Epithelial cell of esophagus (primary cell): Measurements from ENCODE around the gene TAF11L6.
"Not testable (repeated sequence)": the region's sequence is repeated elsewhere in the genome, so short reads cannot be mapped to it uniquely, and the experiment has no call there.

Experiments used
- DNase-seq: peaks from one replicate; pipeline ENCODE4 v3.0.0; 2010; ENCODE audit warnings: low read depth
- H3K4me3 ChIP-seq: 2 replicates; pipeline ENCODE4 v1.5.1; 2011; ENCODE audit warnings: mild to moderate bottlenecking, low read length, control low read depth
- CTCF ChIP-seq: IDR thresholded peaks from 2 replicates; pipeline ENCODE4 v1.5.1; 2011; ENCODE audit warnings: low read depth, mild to moderate bottlenecking, low read length, control low read depth, inconsistent platforms; ENCODE audit not compliant: insufficient read depth; ENCODE audit errors: missing control alignments

TAF11L6 gene

DNA sequence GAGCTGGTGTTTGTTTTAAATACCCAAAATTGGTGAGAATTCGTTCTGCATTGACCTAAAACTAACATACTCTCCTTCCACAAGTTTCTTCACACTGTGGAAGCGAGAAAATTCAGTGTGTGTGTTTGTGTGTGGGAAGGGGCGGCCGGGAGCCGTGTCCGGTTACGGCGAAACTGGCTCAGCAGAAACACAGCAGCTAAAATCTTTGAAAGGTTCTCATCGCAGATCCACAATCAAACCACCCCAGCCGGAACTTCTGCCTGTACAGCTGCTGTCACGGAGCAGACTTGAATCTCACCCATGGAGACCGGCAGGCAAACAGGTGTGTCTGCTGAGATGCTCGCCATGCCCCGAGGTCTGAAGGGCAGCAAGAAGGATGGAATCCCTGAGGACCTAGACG, at the start of gene TAF11L6:
TAF11L6 (plus strand) TSS at position 301 of the 400 bp plus-strand sequence.
- not testable (repeated sequence) for DNase-seq, H3K4me3 ChIP-seq

- TF ChIP-seq CTCF, result no peak
- DNase-seq, result no peak
- H3K4me3 ChIP-seq, result no peak overlapping the region
Measured at GRCh38 chr5:17481378-17481777, 47.1 kb upstream of the TAF11L6 start.

DNA sequence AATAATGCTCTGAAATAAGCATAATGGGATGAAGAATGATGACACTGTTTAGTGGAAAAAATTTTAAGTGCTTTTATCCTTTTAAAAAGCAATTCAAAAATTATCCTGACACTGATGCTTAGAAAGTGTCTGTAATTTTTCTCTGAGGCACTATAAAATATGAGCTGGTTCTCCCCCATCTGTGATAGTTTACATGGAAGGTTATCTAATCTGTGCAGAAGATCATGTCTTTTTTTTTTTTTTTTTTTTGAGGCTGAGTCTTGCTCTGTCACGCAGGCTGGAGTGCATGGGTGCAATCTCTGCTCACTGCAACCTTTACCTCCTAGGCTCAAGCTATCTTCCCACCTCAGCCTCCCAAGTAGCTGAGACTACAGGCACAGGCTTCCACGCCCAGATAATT, 45.7 kb upstream of the TAF11L6 start:
- TF ChIP-seq CTCF, result no peak
- H3K4me3 ChIP-seq, result no peak overlapping the region
- DNase-seq, result no peak

DNA sequence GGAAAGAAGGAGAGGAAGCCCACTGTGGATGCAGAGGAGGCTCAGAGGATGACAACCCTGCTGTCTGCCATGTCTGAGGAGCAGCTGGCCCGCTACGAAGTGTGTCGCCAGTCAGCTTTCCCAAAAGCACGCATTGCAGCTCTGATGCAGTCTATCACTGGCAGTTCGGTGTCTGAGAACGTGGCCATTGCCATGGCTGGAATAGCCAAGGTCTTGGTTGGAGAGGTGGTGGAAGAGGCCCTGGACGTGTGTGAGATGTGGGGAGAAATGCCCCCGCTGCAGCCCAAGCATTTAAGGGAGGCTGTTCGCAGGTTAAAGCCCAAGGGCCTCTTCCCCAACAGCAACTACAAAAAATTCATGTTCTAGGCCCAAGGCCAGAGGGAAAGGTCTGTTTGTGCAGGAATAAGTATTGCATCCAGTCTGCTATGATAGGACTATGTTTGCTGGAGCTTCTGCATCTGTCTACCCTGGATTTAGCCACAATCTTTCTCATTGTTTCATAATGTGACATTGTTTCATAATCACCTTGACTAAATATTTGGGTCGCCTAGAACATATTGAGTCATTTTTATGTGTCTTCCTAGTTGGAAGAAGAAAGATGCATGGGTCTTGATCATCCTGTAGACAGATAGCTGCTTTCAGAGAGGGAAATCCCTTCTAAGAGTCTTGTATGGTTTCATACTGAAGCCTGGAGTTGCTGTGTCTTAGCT, 41.9 kb upstream of the TAF11L6 start:
- not testable (repeated sequence) for H3K4me3 ChIP-seq, DNase-seq

GRCh38 chr5:17487174-17487512, 41.3 kb upstream of the TAF11L6 start:
- TF ChIP-seq CTCF, result no peak
- H3K4me3 ChIP-seq, result no peak overlapping the region
- no peak for DNase-seq

DNA sequence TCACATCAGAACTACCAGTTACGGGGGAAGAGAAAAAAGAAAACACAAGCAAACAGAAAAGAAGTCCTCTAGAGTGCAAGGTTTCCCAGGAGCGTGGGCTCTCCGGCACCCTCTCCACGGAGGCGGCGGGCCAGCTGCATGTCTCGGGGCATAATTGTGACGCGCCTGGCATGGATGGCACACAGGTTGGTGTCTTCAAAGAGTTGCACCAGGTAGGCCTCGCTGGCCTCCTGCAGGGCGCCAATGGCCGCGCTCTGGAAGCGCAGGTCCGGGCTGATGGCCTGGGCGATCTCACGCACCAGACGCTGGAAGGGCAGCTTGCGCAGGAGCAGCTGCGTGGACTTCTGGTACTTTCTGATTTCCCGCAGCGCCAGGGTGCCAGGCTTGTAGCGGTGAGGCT, 37.2 kb upstream of the TAF11L6 start:
- not testable (repeated sequence) for H3K4me3 ChIP-seq, DNase-seq

DNA sequence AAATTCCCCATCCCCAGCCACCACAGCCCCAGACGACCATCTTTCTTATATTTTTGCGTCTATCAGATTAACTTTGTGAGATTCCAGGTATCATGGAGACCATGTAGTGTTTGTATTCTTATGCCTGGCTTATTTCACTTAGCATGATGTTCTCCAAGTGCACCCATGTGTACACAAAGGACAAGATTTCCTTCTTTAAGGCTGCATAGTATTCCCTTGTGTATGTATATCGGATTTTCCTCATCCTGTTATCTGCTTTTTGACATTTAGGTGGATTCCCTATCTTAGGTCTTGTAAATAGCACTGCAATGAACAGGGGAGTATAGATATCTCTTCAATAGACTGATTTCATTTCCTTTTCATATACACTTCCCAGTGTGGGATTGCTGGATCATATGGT, 35.7 kb upstream of the TAF11L6 start:
- H3K4me3 ChIP-seq, result no peak overlapping the region
- no peak for TF ChIP-seq CTCF
- no peak for DNase-seq

DNA sequence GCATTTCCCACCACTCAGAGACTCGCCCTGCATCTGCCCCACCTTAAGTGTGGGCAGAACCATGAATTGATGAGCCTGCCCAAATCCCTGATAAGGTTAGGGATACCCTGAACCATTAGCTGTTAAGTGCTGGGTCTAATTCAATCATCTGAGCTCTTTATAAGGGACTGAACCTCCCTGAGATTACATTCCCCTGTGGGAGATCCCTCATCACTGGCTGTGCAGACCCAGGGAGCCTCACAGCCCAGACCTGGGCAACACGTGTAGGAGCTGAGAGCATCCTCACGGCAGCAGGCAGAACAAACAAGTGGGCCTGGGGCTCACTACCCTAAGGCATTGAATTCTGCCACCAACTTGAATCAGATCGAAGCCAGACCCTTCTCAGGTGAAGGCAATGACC, 31.0 kb upstream of the TAF11L6 start:
- TF ChIP-seq CTCF, result no peak
- no peak overlapping the region for H3K4me3 ChIP-seq
- DNase-seq, result no peak

DNA sequence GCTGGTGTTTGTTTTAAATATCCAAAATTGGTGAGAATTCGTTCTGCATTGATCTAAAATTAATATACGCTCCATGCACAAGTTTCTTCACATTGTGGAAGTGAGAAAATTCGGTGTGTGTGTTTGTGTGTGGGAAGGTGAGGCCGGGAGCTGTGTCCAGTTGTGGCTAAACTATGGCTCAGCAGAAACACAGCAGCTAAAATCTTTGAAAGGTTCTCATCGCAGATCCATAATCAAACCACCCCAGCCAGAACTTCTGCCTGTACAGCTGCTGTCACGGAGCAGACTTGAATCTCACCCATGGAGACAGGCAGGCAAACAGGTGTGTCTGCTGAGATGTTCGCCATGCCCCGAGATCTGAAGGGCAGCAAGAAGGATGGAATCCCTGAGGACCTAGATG, 30.5 kb upstream of the TAF11L6 start, which contains the start of gene TAF11L2:
TAF11L2 (plus strand) TSS at position 301 of the 400 bp plus-strand sequence.
- not testable (repeated sequence) for DNase-seq, H3K4me3 ChIP-seq
